KMS-11 (cell line): ENCODE results near the gene GPRC5A.

Experiments used
- H2AFZ ChIP-seq: fragments of 200-600 bp; sonication (generic); 2 replicates; pipeline ENCODE4 v1.6.1; 2016; ENCODE audit warnings: antibody characterized with exemption, mixed run types, low read depth
- H3K27ac ChIP-seq: fragments of 200-600 bp; sonication (generic); 2 replicates; pipeline ENCODE4 v1.6.1; 2016; ENCODE audit warnings: mild to moderate bottlenecking, mixed run types
- H3K27me3 ChIP-seq: fragments of 200-600 bp; sonication (generic); 2 replicates; pipeline ENCODE4 v1.6.1; 2017; ENCODE audit warnings: mild to moderate bottlenecking, low read depth, mixed run types, moderate library complexity; ENCODE audit not compliant: insufficient read depth
- H3K36me3 ChIP-seq: fragments of 200-600 bp; sonication (generic); 2 replicates; pipeline ENCODE4 v1.6.1; 2017; ENCODE audit warnings: mild to moderate bottlenecking, mixed run types; ENCODE audit not compliant: insufficient read depth
- H3K4me1 ChIP-seq: fragments of 200-600 bp; sonication (generic); 2 replicates; pipeline ENCODE4 v1.6.1; 2016; ENCODE audit warnings: mild to moderate bottlenecking, low read depth, mixed run types; ENCODE audit not compliant: poor library complexity, severe bottlenecking
- H3K4me2 ChIP-seq: fragments of 200-600 bp; sonication (generic); 2 replicates; pipeline ENCODE4 v1.7.0; 2016; ENCODE audit warnings: mild to moderate bottlenecking, mixed run types
- H3K4me3 ChIP-seq: fragments of 200-600 bp; sonication (generic); IDR thresholded peaks from 2 replicates; pipeline ENCODE4 v1.6.1; 2017; ENCODE audit warnings: low read depth, low read length, mixed read lengths; ENCODE audit not compliant: insufficient read depth
- H3K79me2 ChIP-seq: fragments of 200-600 bp; sonication (generic); 2 replicates; pipeline ENCODE4 v1.6.1; 2016; ENCODE audit warnings: low read depth, mixed run types; ENCODE audit not compliant: insufficient read depth
- H3K9ac ChIP-seq: fragments of 200-600 bp; sonication (generic); 2 replicates; pipeline ENCODE4 v1.6.1; 2016; ENCODE audit warnings: mild to moderate bottlenecking, mixed run types
- H4K20me1 ChIP-seq: fragments of 200-600 bp; sonication (generic); 2 replicates; pipeline ENCODE4 v1.6.1; 2016; ENCODE audit warnings: mild to moderate bottlenecking, mixed run types; ENCODE audit not compliant: insufficient read depth
- CTCF ChIP-seq: fragments of 200-600 bp; sonication (generic); conservative IDR thresholded peaks from 2 replicates; pipeline ENCODE4 v1.6.1; 2017; ENCODE audit warnings: low read depth, mild to moderate bottlenecking, antibody characterized with exemption, low read length, moderate library complexity, mixed read lengths

The GPRC5A gene

GRCh38 chr12:12882288-12882687, 9.1 kb upstream of the GPRC5A start:
- no peaks in the 10 kb centered on the region for H3K4me1 ChIP-seq
- H3K9ac ChIP-seq = no peak overlapping the region
- no peak overlapping the region for H3K4me2 ChIP-seq
- no peaks in the 10 kb centered on the region for H3K27me3 ChIP-seq
- no peaks in the 10 kb centered on the region for H4K20me1 ChIP-seq
- no peak overlapping the region for H2AFZ ChIP-seq
- H3K4me3 ChIP-seq = no peak overlapping the region
- H3K36me3 ChIP-seq = no peaks in the 10 kb centered on the region
- no peaks in the 10 kb centered on the region for H3K79me2 ChIP-seq
- H3K27ac ChIP-seq = no peak overlapping the region
- no peak for TF ChIP-seq CTCF

GRCh38 chr12:12883369-12884001, 7.9 kb upstream of the GPRC5A start:
- Histone ChIP-seq H3K4me3 (no peak overlapping the region), H3K27me3 (no peaks in the 10 kb centered on the region), H3K27ac (no peak overlapping the region), H2AFZ (no peak overlapping the region), H3K4me1 (no peaks in the 10 kb centered on the region), H3K4me2 (no peak overlapping the region), H4K20me1 (no peaks in the 10 kb centered on the region), H3K79me2 (no peaks in the 10 kb centered on the region), H3K36me3 (no peaks in the 10 kb centered on the region), H3K9ac (no peak overlapping the region)
- no peak for TF ChIP-seq CTCF

- Histone ChIP-seq H2AFZ (no peak overlapping the region), H3K9ac (no peak overlapping the region), H3K27ac (no peak overlapping the region), H3K4me2 (no peak overlapping the region), H3K36me3 (no peaks in the 10 kb centered on the region), H3K79me2 (no peaks in the 10 kb centered on the region), H3K4me3 (no peak overlapping the region), H3K27me3 (no peaks in the 10 kb centered on the region), H4K20me1 (no peaks in the 10 kb centered on the region), H3K4me1 (no peaks in the 10 kb centered on the region)
- TF ChIP-seq CTCF = no peak
Measured at GRCh38 chr12:12885096-12885792, 6.1 kb upstream of the GPRC5A start.

GRCh38 chr12:12887471-12887870, 3.9 kb upstream of the GPRC5A start:
- Histone ChIP-seq H3K4me2 (no peak overlapping the region), H3K27me3 (no peaks in the 10 kb centered on the region)
- TF ChIP-seq CTCF = no peak

More at GRCh38 chr12:12887471-12887870, 3.9 kb upstream of the GPRC5A start:
- H3K4me3 ChIP-seq = no peak overlapping the region
- H3K36me3 ChIP-seq = no peaks in the 10 kb centered on the region
- H4K20me1 ChIP-seq = no peaks in the 10 kb centered on the region
- no peaks in the 10 kb centered on the region for H3K79me2 ChIP-seq
- no peak overlapping the region for H2AFZ ChIP-seq
- H3K27ac ChIP-seq = no peak overlapping the region
- no peak overlapping the region for H3K9ac ChIP-seq
- no peaks in the 10 kb centered on the region for H3K4me1 ChIP-seq
